ENCODE measurements around the gene HPN.
"Not testable (repeated sequence)": the region's sequence is repeated elsewhere in the genome, so short reads cannot be mapped to it uniquely, and the experiment has no call there.

The HPN gene

DNA sequence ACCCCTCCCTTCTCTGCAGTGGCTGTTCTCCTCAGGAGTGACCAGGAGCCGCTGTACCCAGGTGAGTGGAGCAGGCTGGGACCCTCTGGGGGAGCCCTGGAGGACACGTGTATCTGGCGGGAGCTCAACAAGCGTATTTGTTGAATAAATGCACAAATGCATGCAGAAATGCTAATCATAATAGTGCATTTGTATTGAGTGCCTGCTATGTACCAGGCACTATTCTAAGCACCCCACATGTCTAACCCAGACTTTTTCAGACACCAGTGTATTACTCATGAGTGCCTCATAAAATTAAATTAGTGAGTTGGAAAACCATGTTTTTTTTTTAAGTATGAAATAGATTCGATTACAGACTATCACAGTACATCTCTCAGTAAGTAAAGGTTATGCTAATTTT is 7.9 kb downstream of the HPN start:
- no peak overlapping the region for H3K27ac Mint-ChIP-seq
- no peak for DNase-seq (ENCODE audit: low spot score)
- H3K4me1 Mint-ChIP-seq (ENCODE audit: low read depth), result peaks cover 7% of the 10 kb centered on the region
- H3K36me3 Mint-ChIP-seq (ENCODE audit: low read depth), result no peaks in the 10 kb centered on the region
- H3K27me3 Mint-ChIP-seq (ENCODE audit: low read depth), result no peaks in the 10 kb centered on the region
- H3K9me3 Mint-ChIP-seq, result no peaks in the 10 kb centered on the region
- no peak overlapping the region for H3K4me3 Mint-ChIP-seq

DNA sequence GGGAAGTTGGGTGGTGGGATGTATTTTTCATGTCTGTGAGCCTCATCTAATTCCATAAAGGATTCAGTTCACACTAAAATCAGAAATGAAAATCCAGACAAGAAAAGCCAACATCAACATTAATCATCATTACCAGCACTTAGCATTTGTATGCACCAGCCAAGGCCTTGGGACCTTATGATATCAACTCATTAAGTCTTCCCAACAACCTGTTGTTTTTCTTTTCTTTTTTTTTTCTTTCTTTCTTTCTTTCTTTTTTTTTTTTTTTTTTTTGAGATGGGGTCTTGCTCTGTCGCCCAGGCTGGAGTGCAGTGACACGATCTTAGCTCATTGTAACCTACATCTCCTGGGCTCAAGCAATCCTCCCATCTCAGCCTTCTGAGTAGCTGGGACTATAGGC is 9.1 kb downstream of the HPN start:
- H3K9me3 Mint-ChIP-seq; H3K27ac Mint-ChIP-seq; DNase-seq (ENCODE audit: low spot score); H3K4me1 Mint-ChIP-seq (ENCODE audit: low read depth); H3K36me3 Mint-ChIP-seq (ENCODE audit: low read depth); H3K4me3 Mint-ChIP-seq; H3K27me3 Mint-ChIP-seq (ENCODE audit: low read depth): not testable (repeated sequence)

DNA sequence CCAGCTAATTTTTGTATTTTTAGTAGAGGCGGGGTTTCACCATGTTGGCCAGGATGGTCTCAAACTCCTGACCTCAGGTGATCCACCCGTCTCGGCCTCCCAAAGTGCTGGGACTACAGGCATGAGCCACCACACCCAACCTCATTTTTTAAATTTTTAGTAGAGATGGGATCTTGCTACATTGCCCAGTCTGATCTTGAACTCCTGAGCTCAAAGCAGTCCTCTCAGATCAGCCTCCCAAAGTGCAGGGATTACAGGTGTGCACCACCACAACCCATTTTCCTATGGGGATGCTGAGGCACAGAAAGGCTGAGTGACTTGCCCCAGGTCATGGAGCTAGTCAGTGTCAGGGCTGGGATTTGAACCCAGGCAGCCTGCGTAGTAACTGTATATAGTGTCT is 9.7 kb downstream of the HPN start:
- H3K27ac Mint-ChIP-seq; H3K9me3 Mint-ChIP-seq; H3K4me1 Mint-ChIP-seq (ENCODE audit: low read depth); H3K36me3 Mint-ChIP-seq (ENCODE audit: low read depth); DNase-seq (ENCODE audit: low spot score); H3K27me3 Mint-ChIP-seq (ENCODE audit: low read depth); H3K4me3 Mint-ChIP-seq: not testable (repeated sequence)

DNA sequence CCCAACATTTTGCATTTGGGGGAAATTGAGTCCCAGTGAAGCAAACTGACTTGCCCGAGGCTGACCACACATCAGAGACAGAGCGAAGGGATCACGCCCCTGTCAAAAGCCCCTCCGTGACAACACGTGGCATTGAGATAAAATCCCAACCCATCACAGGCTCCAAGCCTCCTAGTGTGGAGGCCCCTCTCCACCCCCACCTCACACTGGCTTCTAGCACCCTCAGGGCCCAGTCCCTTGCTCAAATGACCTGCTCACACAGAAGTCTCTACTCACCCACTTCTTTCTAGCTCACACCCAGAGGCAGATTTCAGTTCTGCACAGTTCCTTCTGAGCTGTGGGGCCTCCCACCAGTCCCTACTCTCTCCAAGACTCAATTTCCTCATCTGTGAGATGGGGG is 10.3 kb downstream of the HPN start:
- Mint-ChIP-seq H3K4me1 (ENCODE audit: low read depth) (no peaks in the 10 kb centered on the region), H3K36me3 (ENCODE audit: low read depth) (no peaks in the 10 kb centered on the region), H3K9me3 (no peaks in the 10 kb centered on the region), H3K27me3 (ENCODE audit: low read depth) (peaks cover 2% of the 10 kb centered on the region), H3K27ac (no peak overlapping the region), H3K4me3 (no peak overlapping the region)
- no peak for DNase-seq (ENCODE audit: low spot score)

DNA sequence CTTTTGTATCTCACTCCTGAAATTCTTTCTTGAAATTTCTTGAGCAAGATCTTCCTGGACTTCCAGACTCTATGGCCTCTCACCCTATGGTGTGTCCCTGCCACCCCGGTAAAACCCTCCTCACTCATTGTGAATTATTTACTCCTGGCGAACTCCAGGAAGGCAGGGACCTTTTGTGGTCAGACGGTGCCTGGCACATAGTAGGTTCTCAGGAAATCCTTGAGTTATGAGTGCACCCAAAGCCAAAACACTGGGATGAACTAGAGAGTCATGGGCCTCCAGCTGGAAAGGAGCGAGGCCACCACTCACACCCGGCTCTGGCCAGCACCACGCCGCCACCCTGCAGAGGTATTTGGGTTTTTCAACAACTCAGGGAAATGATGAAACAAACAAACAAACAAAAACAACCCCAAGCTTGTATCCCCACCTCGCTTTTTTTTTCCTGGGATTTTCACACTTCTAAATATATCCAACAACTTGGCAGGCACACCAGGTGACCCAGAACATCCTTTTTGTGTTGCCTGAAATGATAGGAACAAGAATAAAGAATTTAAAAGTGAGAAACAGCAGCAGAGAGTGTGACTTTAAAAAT is 11.2 kb downstream of the HPN start:
- Mint-ChIP-seq H3K4me3 (no peak overlapping the region), H3K27me3 (ENCODE audit: low read depth) (peaks cover 3% of the 10 kb centered on the region), H3K9me3 (no peaks in the 10 kb centered on the region), H3K4me1 (ENCODE audit: low read depth) (no peaks in the 10 kb centered on the region), H3K36me3 (ENCODE audit: low read depth) (no peaks in the 10 kb centered on the region), H3K27ac (no peak overlapping the region)
- no peak for DNase-seq (ENCODE audit: low spot score)

DNA sequence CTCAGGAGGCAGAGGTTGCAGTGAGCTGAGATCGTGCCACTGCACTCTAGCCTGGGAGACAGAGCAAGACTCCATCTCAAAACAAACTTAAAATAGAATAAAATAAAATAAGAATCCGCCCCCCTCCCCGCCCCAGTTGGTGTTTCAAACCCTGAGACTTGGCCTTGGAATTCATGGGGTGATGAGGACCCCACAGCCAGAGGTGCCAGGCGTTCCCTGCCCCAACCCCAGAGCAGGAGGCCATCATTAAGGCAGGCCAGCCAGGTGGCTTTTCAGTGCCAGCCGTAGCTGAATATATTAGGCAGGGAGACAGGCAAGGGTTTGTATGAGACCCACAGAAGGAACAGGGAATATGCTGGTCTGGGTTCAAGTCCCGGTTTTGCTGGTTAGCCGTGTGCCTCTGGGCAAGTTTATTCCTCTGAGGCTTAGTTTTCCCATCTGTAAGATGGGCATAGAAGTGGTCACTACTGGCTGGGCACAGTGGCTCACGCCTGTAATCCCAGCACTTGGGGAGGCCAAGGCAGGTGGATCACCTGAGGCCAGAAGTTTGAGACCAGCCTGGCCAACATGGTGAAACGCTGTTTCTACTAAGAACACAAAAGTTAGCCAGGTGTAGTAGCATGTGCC is 12.3 kb downstream of the HPN start:
- Mint-ChIP-seq H3K4me3 (no peak overlapping the region), H3K9me3 (no peaks in the 10 kb centered on the region), H3K27me3 (ENCODE audit: low read depth) (peaks cover 3% of the 10 kb centered on the region), H3K27ac (no peak overlapping the region), H3K36me3 (ENCODE audit: low read depth) (no peaks in the 10 kb centered on the region), H3K4me1 (ENCODE audit: low read depth) (no peaks in the 10 kb centered on the region)
- no peak for DNase-seq (ENCODE audit: low spot score)

DNA sequence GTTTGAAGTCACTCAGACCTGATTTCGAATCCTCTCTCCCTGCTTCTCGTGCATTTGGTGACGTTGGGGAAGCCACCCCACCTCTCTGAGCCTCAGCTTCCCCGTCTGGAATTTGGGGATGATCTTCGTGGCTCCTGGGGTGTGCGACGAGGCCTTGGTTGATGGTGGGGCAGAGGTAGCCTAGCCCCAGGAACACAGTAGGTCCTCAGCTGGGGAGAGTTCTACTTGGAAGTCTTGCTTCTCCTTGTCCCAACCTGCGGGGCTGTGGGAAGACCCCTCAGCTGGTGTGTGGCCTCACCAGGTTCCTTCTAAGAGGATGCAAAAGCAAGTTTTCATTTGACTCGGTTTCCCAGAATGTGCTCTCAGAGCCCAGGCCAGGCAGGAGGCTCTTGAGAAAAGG is 13.1 kb downstream of the HPN start:
- H3K4me1 Mint-ChIP-seq (ENCODE audit: low read depth), result no peaks in the 10 kb centered on the region
- no peaks in the 10 kb centered on the region for H3K36me3 Mint-ChIP-seq (ENCODE audit: low read depth)

DNA sequence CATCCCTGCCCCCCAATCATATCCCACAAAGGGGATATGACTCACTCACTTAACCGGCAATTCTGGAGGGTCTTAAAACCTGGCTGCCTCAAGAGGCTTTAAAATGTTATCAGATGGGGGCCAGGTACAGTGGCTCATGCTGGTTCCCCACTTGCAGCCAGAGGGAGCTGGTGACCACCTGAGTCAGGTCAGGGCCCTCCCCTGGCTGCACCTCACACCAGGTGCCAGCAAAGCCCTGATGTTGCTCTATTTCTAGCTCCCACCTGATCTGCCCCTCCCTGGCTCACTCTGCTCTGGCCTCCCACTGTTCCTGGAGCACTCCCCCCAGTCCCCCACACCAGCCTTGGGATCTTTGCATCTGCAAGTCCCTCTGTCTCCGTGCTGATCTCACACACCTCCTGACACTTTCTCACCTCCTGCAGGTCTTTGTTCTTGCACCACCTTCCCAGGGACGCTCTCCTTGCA is 14.2 kb downstream of the HPN start:
- H3K27ac Mint-ChIP-seq, result no peak overlapping the region
- no peaks in the 10 kb centered on the region for H3K9me3 Mint-ChIP-seq
- no peaks in the 10 kb centered on the region for H3K4me1 Mint-ChIP-seq (ENCODE audit: low read depth)
- DNase-seq (ENCODE audit: low spot score), result no peak
- no peak overlapping the region for H3K4me3 Mint-ChIP-seq
- H3K36me3 Mint-ChIP-seq (ENCODE audit: low read depth), result no peaks in the 10 kb centered on the region
- H3K27me3 Mint-ChIP-seq (ENCODE audit: low read depth), result peaks cover 3% of the 10 kb centered on the region

More for the DNA sequence above, 13.1 kb downstream of the HPN start:
- no peak overlapping the region for H3K4me3 Mint-ChIP-seq
- peaks cover 3% of the 10 kb centered on the region for H3K27me3 Mint-ChIP-seq (ENCODE audit: low read depth)
- DNase-seq (ENCODE audit: low spot score), result no peak
- H3K27ac Mint-ChIP-seq, result no peak overlapping the region
- H3K9me3 Mint-ChIP-seq, result no peaks in the 10 kb centered on the region

DNA sequence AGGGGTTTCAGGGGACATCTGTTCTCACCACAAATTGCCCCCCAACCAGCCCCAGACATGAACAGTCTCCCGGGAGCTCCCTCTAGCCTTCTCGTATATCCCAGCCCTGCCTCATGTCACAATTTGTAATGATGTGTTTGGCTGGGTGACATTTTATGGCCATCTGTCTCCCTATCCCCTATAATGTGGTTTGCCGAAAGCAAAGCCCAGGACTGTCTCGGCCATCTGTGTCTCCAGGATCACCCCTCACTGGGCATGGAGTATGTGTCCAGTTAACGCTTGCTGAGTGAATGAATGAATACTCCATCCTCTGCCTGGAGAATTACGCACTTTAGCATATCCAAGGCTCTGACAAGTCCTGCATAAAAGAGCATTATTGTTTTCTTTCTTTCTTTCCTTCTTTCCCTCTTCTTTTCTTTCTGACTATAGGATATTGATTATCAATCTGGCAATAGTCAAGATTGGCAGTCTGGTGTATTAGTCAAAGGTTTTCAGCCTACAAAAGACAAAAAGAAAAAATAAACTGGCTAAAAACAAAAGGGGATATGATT is 15.1 kb downstream of the HPN start:
- DNase-seq (ENCODE audit: low spot score), result no peak
- Mint-ChIP-seq H3K4me1 (ENCODE audit: low read depth) (no peaks in the 10 kb centered on the region), H3K27me3 (ENCODE audit: low read depth) (peaks cover 3% of the 10 kb centered on the region), H3K9me3 (no peaks in the 10 kb centered on the region), H3K27ac (no peak overlapping the region), H3K36me3 (ENCODE audit: low read depth) (no peaks in the 10 kb centered on the region), H3K4me3 (no peak overlapping the region)

DNA sequence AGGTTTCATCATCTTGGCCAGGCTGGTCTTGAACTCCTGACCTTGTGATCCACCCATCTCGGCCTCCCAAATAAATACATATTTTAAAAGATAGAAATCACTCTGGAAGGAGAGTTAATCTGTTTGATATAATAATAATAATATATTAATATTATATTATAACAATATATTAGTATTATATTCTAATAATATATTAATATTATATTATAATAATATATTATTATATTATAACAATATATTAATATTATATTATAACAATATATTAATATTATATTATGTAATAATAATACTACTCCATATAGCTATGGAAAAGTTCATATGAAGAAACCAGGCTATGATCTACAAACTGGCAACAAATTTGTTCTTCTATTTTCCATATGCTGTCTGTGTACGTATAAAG is 16.8 kb downstream of the HPN start:
- Mint-ChIP-seq H3K27ac (no peak overlapping the region), H3K4me3 (no peak overlapping the region), H3K27me3 (ENCODE audit: low read depth) (peaks cover 3% of the 10 kb centered on the region), H3K9me3 (no peaks in the 10 kb centered on the region), H3K36me3 (ENCODE audit: low read depth) (no peaks in the 10 kb centered on the region), H3K4me1 (ENCODE audit: low read depth) (no peaks in the 10 kb centered on the region)
- no peak for DNase-seq (ENCODE audit: low spot score)

DNA sequence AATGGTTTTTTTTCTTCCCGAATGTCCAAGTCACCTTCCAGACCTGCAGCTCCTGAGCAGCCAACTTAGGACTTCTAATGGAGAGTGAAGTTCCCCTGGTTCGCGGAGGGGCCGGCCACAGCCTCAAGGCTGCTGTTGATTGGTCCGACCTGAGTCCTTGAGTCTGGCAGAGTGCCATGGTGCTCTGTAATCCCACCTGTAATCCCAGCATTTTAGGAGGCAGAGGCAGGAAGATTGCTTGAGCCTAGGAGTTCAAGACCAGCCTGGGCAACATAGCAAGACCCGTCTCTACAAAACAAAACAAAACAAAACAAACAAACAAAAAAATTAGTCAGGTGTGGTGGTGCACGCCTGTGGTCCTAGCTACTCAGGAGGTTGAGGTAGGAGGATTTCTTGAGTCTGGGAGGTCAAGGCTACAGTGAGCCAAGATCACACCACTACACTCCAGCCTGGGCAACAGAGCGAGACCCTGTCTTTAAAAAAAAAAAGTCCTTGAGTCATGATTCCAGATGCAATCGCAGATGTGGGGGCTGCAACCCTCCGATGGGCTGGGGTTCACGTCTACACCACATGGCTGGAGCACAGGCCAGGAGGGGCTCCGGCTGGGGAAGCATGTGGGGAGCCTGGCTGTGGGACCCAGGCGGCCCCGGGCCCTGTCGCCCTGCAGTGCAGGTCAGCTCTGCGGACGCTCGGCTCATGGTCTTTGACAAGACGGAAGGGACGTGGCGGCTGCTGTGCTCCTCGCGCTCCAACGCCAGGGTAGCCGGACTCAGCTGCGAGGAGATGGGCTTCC is 17.7 kb downstream of the HPN start:
- H3K4me3 Mint-ChIP-seq, result no peak overlapping the region
- H3K36me3 Mint-ChIP-seq (ENCODE audit: low read depth), result no peaks in the 10 kb centered on the region
- no peak overlapping the region for H3K27ac Mint-ChIP-seq
- H3K9me3 Mint-ChIP-seq, result no peaks in the 10 kb centered on the region
- no peaks in the 10 kb centered on the region for H3K4me1 Mint-ChIP-seq (ENCODE audit: low read depth)
- no peak for DNase-seq (ENCODE audit: low spot score)
- H3K27me3 Mint-ChIP-seq (ENCODE audit: low read depth), result peaks cover 3% of the 10 kb centered on the region

DNA sequence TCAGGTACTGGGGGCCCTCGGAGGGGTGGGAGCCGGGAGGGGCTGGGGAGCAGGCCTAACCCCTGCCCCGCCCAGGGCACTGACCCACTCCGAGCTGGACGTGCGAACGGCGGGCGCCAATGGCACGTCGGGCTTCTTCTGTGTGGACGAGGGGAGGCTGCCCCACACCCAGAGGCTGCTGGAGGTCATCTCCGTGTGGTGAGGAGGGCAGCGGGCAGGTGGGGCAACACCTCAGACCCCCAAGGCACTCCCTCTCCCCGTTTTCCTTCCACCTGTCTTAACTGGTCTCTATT is 18.2 kb downstream of the HPN start:
- DNase-seq (ENCODE audit: low spot score), result no peak
- H3K27ac Mint-ChIP-seq, result no peak overlapping the region

DNA sequence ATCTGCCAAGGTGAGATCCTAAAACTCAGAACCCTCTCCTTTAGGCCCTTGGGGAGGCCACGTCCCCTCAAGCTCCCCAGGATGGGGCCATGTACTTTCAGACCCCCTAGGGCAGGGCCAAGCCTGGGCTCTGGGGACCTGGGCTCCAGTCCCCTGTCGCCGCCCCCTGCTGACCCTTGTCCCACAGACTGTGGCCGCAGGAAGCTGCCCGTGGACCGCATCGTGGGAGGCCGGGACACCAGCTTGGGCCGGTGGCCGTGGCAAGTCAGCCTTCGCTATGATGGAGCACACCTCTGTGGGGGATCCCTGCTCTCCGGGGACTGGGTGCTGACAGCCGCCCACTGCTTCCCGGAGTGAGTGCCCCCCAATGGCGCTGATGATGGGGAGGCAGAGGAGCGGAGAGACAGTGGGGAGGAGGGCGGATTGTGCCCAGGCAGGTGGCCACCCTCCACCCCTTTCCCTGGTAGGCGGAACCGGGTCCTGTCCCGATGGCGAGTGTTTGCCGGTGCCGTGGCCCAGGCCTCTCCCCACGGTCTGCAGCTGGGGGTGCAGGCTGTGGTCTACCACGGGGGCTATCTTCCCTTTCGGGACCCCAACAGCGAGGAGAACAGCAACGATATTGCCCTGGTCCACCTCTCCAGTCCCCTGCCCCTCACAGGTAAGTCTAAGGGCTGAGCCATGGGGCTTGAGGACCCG is 18.8 kb downstream of the HPN start:
- Mint-ChIP-seq H3K27ac (no peak overlapping the region), H3K27me3 (ENCODE audit: low read depth) (peaks cover 3% of the 10 kb centered on the region), H3K36me3 (ENCODE audit: low read depth) (no peaks in the 10 kb centered on the region), H3K4me3 (no peak overlapping the region), H3K9me3 (no peaks in the 10 kb centered on the region), H3K4me1 (ENCODE audit: low read depth) (no peaks in the 10 kb centered on the region)
- no peak for DNase-seq (ENCODE audit: low spot score)

More for the DNA sequence above, 18.2 kb downstream of the HPN start:
- Mint-ChIP-seq H3K27me3 (ENCODE audit: low read depth) (peaks cover 3% of the 10 kb centered on the region), H3K9me3 (no peaks in the 10 kb centered on the region), H3K4me3 (no peak overlapping the region), H3K4me1 (ENCODE audit: low read depth) (no peaks in the 10 kb centered on the region), H3K36me3 (ENCODE audit: low read depth) (no peaks in the 10 kb centered on the region)
